Astrocyte (in vitro differentiated cells and primary cell): ENCODE results near the gene CFHR4.

Experiments used
- CTCF ChIP-seq: IDR thresholded peaks from 2 replicates; pipeline ENCODE4 v1.5.1; 2011; ENCODE audit warnings: low read depth, mild to moderate bottlenecking, inconsistent platforms, low read length, moderate library complexity; ENCODE audit not compliant: insufficient read depth
- EZH2 ChIP-seq: IDR thresholded peaks from 2 replicates; pipeline ENCODE4 v1.6.1; 2012; ENCODE audit warnings: mild to moderate bottlenecking, low read length, inconsistent platforms; ENCODE audit not compliant: insufficient read depth

- TF ChIP-seq CTCF (no peak), EZH2 (no peak)
These were observed 3.4 kb downstream of the CFHR4 start for GRCh38 chr1:196891251-196891650.
